Measurements from ENCODE around the gene ACTR3C.
"Not testable (repeated sequence)": the region's sequence is repeated elsewhere in the genome, so short reads cannot be mapped to it uniquely, and the experiment has no call there.

ACTR3C gene

DNA sequence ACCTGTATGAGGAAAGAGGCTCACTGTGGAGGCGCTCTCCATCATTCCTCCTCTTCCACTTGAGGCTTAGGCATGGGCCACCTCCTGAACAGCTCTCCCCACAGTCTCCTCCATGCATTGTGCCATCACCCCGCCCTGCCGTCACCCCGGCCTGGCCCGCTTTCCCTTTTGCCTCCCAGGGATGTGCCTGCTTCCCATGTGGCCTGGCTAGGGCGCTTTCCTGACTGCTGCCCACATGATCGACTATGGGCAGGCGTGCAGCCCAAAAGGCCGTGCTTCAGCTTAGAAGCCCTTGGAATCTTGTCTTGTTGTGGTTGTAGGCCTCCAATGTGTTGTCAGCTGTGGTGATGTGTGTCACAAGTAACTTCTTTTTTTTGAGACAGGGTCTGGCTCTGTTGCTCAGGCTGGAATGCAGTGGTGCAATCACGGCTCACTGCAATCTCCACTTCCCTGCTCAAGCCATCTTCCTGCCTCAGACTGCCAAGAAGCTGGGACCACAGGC is 1.8 kb upstream of the ACTR3C start:
- peak overlapping the region; percentile 98; the same call in 1 of the 2 replicates for H3K27ac ChIP-seq
- TF ChIP-seq, protein P1, sequence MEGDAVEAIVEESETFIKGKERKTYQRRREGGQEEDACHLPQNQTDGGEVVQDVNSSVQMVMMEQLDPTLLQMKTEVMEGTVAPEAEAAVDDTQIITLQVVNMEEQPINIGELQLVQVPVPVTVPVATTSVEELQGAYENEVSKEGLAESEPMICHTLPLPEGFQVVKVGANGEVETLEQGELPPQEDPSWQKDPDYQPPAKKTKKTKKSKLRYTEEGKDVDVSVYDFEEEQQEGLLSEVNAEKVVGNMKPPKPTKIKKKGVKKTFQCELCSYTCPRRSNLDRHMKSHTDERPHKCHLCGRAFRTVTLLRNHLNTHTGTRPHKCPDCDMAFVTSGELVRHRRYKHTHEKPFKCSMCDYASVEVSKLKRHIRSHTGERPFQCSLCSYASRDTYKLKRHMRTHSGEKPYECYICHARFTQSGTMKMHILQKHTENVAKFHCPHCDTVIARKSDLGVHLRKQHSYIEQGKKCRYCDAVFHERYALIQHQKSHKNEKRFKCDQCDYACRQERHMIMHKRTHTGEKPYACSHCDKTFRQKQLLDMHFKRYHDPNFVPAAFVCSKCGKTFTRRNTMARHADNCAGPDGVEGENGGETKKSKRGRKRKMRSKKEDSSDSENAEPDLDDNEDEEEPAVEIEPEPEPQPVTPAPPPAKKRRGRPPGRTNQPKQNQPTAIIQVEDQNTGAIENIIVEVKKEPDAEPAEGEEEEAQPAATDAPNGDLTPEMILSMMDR (conservative IDR thresholded peaks at IDR 0.05): no peak

DNA sequence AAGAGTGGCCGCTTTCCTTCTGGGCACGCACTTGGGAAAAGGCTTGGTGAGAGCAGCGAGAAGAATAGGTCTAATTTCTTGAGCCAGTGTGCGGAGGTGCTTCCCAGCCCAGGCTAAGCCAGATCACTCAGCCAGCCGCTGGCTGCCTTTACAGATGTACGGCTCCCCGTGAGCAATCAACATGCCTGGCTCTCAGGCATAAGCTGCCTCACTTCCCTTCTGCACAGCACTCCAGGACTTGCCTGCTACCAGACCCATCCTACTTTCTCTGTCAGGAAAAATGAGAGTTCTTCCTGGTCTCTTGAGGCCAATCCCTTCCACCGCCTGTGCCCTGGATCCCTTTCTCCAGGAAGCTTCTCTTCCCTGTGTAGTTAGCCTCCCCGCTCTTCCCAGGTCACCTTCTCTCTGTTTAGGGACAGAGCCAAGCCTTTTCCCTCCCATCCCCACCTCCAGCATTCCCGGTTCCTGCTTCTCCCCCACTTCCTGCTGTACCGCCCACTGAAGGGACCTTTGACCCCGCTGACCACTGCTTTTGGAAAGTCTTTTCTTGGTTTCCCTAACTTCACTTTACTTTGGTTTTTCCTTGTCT is 1.1 kb upstream of the ACTR3C start:
- TF ChIP-seq, protein P1 (conservative IDR thresholded peaks at IDR 0.05): no peak
- H3K27ac ChIP-seq: peak overlapping the region; percentile 98

DNA sequence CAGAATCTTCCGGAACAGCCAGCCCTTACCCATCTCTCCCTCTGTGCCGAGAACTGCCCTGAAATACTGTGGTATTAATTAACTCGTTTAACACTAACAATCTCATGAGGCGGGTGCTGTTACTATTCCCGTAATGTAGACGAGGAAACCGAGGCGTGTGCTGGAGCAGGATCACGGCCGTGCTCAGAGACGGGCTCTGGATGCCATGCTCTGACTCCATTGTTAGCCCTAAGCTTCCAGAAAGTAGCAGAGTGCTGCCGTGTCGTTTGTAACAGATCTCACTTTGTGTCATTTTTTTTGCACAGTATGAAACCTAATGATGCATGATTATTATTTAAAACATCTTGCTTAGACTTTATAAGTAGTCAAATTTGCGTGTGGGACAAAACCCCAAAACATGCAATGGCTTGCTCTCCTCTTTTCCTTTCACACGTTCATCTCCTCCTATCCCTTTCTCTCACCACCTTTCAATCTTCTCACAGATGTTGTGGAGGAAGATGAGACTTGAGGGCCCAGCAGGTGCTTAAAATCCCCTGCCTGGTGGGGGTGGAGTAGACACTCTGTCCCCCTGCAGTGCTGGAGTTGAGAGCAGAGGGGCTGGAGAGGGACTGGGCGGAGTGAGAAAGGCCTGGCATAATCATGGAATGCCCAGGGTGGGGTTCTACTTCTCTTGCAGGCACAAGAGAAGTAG is 482 bp upstream of the ACTR3C start:
- TF ChIP-seq, protein P1 (conservative IDR thresholded peaks at IDR 0.05): peak; percentile 9

DNA sequence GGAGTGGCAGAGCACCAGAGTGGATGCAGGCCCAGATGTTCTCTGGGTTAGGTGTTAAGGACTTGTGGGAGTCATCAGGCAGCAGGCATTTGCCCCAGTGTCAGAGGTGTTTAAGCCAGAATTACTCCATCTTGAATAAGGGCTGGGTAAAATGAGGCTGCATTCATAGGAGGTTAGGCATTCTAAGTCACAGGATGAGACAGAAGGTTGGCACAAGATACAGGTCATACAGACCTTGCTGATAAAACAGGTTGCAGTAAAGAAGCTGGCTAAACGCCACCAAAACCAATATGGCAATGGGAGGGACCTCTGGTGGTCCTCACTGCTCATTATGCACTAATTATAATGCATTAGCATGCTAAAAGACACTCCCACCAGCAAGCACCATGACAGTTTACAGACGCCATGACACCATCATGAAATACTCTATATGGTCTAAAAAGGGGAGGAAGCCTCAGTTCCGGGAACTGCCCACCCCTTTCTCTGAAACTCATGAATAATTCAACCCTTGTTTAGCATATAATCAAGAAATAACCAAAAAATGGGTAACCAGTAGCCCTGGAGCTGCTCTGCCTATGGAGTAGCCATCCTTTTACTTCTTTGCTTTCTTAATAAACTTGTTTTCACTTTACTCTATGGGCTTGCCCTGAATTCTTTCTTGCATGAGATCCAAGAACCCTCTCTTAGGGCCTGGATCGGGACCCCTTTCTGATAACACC is 1.1 kb downstream of the ACTR3C start:
- H3K27ac ChIP-seq: peak overlapping the region; percentile 98
- TF ChIP-seq, protein P1 (conservative IDR thresholded peaks at IDR 0.05): no peak

More for the DNA sequence above, 482 bp upstream of the ACTR3C start:
- H3K27ac ChIP-seq: peak overlapping the region; percentile 98

DNA sequence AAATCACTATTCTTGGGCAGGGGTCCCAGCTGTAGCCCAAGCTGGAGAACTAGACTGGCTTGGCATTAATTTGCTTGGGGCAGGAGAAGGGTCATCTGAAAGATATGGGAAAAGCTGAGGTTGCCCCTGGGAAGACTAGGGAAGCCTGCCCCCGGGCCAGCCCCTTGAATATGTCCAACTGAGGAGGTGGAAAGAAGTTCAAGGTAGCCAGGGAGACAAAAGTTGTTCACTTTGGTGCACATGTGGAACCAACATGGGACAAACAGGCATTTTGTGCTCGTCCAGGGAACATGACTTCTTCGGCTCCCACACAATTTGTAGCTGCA is 1.6 kb downstream of the ACTR3C start:
- TF ChIP-seq, protein P1 (conservative IDR thresholded peaks at IDR 0.05): no peak
- H3K27ac ChIP-seq: peak overlapping the region; percentile 98

DNA sequence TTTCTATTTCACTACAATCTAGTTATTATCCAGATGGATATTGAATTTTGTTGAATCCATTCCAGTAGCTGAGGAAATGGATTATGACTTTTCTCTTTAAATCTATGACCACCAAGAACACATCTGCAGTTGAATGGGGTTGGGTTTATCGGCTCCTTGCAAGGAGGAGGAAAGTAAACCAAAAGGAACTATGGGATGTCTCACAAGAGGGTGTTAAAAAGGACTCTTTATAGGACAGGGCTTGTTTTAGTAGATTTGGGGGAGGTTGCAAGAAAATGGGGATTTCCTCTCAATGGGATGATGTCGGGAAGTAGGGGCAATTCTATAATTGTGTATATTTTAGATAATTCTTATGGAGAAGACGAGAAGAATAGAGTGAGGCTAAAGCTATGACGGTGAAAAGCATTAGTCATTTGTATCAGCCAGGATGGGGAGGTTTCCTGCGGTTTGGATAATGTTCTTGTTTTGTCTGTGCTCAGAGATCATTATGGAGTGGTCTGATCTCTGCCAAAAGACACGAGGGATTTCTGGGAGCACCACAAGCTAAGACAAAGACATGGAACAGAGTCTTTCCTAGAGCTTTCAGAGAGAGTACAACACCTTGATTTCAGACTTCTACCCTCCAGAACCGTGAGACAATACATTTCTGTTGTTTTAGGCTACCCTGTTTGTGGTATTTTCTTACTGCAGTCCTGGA is 5.4 kb downstream of the ACTR3C start:
- TF ChIP-seq, protein P1 (conservative IDR thresholded peaks at IDR 0.05): no peak
- H3K27ac ChIP-seq: no peak overlapping the region

DNA sequence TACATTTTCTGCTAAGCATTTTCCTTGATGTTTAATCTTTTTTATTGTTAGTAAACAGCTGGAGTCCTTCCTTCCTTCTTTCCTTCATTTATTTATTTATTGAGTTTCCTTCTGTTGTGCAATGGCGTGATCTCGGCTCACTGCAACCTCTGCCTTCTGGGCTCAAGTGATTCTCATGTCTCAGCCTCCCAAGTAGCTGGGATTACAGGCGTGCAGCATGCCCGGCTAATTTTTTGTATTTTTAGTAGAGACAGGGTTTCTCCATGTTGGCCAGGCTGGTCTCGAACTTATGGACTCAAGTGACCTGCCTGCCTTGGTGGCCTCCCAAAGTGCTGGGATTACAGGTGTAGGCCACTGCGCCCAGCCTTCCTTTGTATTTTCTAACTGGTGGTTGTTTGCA is 6.4 kb downstream of the ACTR3C start:
- not testable (repeated sequence) for H3K27ac ChIP-seq

Data from VCaP (cell line).